HepG2 (cell line): Measurements from ENCODE around the gene HACE1. TPM values are rescaled to one million over a fixed set of nuclear protein-coding genes. Genes with fewer than 3 reads are reported as not detected.

Source experiments
- ATAC-seq: fragments of 200-7000 bp; cut with Tn5 transposase; 3 replicates; pipeline ENCODE4 v1.9.1; 2020; ENCODE audit warnings: mild to moderate bottlenecking, moderate library complexity
- BruUV-seq: library from RNA; stranded (reverse); fragments of 400-500 nt; replicated peaks from 2 replicates; lab custom pipeline; 2021; lab: Mats Ljungman, UMichigan
- CTCF ChIA-PET: fragments of 300-600 bp; formaldehyde crosslinking; extraction: SDS; loops from one replicate; lab custom pipeline; 2021; ENCODE audit warnings: low total read pairs, inconsistent platforms, low intra/inter-chr PET ratio; lab: Yijun Ruan, JAX
- POLR2A ChIA-PET: fragments of 350-600 bp; sonication (Branson Sonifier 250); formaldehyde crosslinking; loops from one replicate; lab custom pipeline; 2020; ENCODE audit warnings: antibody characterized with exemption, inconsistent platforms; lab: Yijun Ruan, JAX
- DNase-seq: peaks from one replicate; pipeline ENCODE4 v3.0.0-alpha.2; 2015; ENCODE audit warnings: low spot score
- FAIRE-seq: peaks from 3 replicates; lab custom pipeline; 2011; peaks lifted over from hg19 to GRCh38; lab: Jason Lieb, UNC
- H2AFZ ChIP-seq: one replicate; pipeline ENCODE4 v1.6.1; 2011; ENCODE audit warnings: low read length, inconsistent platforms
- H3K27ac ChIP-seq: fragments of 300-600 bp; 3 replicates; pipeline ENCODE4 v1.8.0; 2011; ENCODE audit warnings: mixed run types, mild to moderate bottlenecking, mixed read lengths, low read length, inconsistent platforms; ENCODE audit not compliant: insufficient read depth; ENCODE audit errors: extremely low read length
- H3K27me3 ChIP-seq, 2 experiments: fragments of 200-600 bp in 1 of 2; 2 replicates in 1 of 2; 3 replicates in 1 of 2; pipeline versions ENCODE4 v1.6.0 to v1.8.0; 2011; ENCODE audit warnings: low read length in 2 of 2, mild to moderate bottlenecking in 2 of 2, moderate library complexity in 2 of 2, inconsistent platforms in 1 of 2; ENCODE audit not compliant: insufficient read depth in 2 of 2, control insufficient read depth in 1 of 2
- H3K36me3 ChIP-seq, 2 experiments: fragments of 200-600 bp in 1 of 2; replicated peaks in 1 of 2; 2 replicates in 1 of 2; 3 replicates in 1 of 2; pipeline versions ENCODE4 v1.5.1 to v1.8.0; 2011; ENCODE audit warnings: low read length in 2 of 2, inconsistent platforms in 1 of 2; ENCODE audit not compliant: insufficient read depth in 2 of 2, control insufficient read depth in 1 of 2
- H3K4me1 ChIP-seq: 2 replicates; pipeline ENCODE4 v1.5.1; 2012; ENCODE audit warnings: low read length, inconsistent platforms; ENCODE audit not compliant: insufficient read depth
- H3K4me2 ChIP-seq: 2 replicates; pipeline ENCODE4 v1.6.0; 2011; ENCODE audit warnings: low read depth, low read length, inconsistent platforms
- H3K4me3 ChIP-seq, 3 experiments: fragments of 200-600 bp in 1 of 3; sonication (generic), shearing (Covaris generic) in 1 of 3; replicated peaks in 1 of 3; 2 replicates each; pipeline ENCODE4 v1.5.1; 2011 to 2016; ENCODE audit warnings: low read length in 3 of 3, inconsistent platforms in 2 of 3, low read depth in 2 of 3, mild to moderate bottlenecking in 2 of 3, control low read depth in 1 of 3, mixed read lengths in 1 of 3; ENCODE audit not compliant: insufficient read depth in 1 of 3
- H3K79me2 ChIP-seq: one replicate; pipeline ENCODE4 v1.6.1; 2011; ENCODE audit warnings: low read length, inconsistent platforms; ENCODE audit not compliant: insufficient read depth
- H3K9ac ChIP-seq: 2 replicates; pipeline ENCODE4 v1.6.0; 2011; ENCODE audit warnings: mild to moderate bottlenecking, low read depth, low read length, inconsistent platforms; ENCODE audit not compliant: insufficient read depth
- H3K9me3 ChIP-seq: 2 replicates; pipeline ENCODE4 v1.5.1; 2012; ENCODE audit warnings: mild to moderate bottlenecking, low read length
- H4K20me1 ChIP-seq: 2 replicates; pipeline ENCODE4 v1.6.0; 2011; ENCODE audit warnings: inconsistent platforms, mild to moderate bottlenecking, low read length, moderate library complexity; ENCODE audit not compliant: insufficient read depth
- EZH2 ChIP-seq: conservative IDR thresholded peaks from 2 replicates; pipeline ENCODE4 v1.6.1; 2012; ENCODE audit warnings: mild to moderate bottlenecking, low read depth, low read length, moderate library complexity
- HNF1B ChIP-seq: sonication (generic); formaldehyde crosslinking; IDR thresholded peaks from 2 replicates; pipeline ENCODE4 v1.5.1; 2020; ENCODE audit warnings: mild to moderate bottlenecking, moderate library complexity, missing genetic modification reagents
- ISL2 ChIP-seq: sonication (generic); formaldehyde crosslinking; IDR thresholded peaks from 2 replicates; pipeline ENCODE4 v1.5.0; 2020; ENCODE audit warnings: missing genetic modification reagents
- TFDP2 ChIP-seq: sonication (generic); formaldehyde crosslinking; IDR thresholded peaks from 2 replicates; pipeline ENCODE4 v1.4.0; 2020; ENCODE audit warnings: missing genetic modification reagents
- ZNF430 ChIP-seq: sonication (generic); formaldehyde crosslinking; IDR thresholded peaks from 2 replicates; pipeline ENCODE4 v1.9.0; 2021; ENCODE audit warnings: mild to moderate bottlenecking, missing genetic modification reagents
- ZNF891 ChIP-seq: sonication (generic); formaldehyde crosslinking; IDR thresholded peaks from 2 replicates; pipeline ENCODE4 v1.5.0; 2020; ENCODE audit warnings: mild to moderate bottlenecking, missing genetic modification reagents
- WGBS: methylation state at CpG from one replicate; pipeline ENCODE4 v1.1.6; 2017; ENCODE audit warnings: low lambda C conversion rate; 5-methylcytosine and 5-hydroxymethylcytosine counted together
- in situ Hi-C: cut with HindIII; loops from 2 replicates; pipeline ENCODE4 v1.10.0; 2017; ENCODE audit warnings: low pct_unique_long_range_greater_than_20kb; ENCODE audit not compliant: extremely low pct_ligation_motif_present
- intact Hi-C: fragments of 100-400 bp; cut with micrococcal nuclease; formaldehyde crosslinking; loops from one replicate; pipeline ENCODE4 v1.10.0; 2022; ENCODE audit not compliant: unreplicated experiment
- polyA plus RNA-seq, 8 experiments: library from polyadenylated mRNA; depleted of rRNA in 3 of 8; stranded (reverse) in 7 of 8; unstranded in 1 of 8; fragments of >200 nt; fragmentation: Illumina TruSeq in 4 of 8; extraction: Trizol in 4 of 8; gene quantifications; 2 replicates each; pipeline versions ENCODE4 v1.2.1 to v1.2.3, GENCODE V29; 2011 to 2016; ENCODE audit warnings: low read depth in 4 of 8, missing spikeins in 1 of 8, mixed read lengths in 1 of 8; ENCODE audit not compliant: insufficient read depth in 1 of 8
- total RNA-seq, 5 experiments: library from RNA; depleted of rRNA; stranded (reverse); fragments of >200 nt; fragmentation: Illumina TruSeq; extraction: Trizol; gene quantifications; 2 replicates each; pipeline ENCODE4 v1.2.3, GENCODE V29; 2016; ENCODE audit warnings: low read depth in 1 of 5
- TF ChIP-seq, protein P1 (sequence below): sonication (generic); formaldehyde crosslinking; IDR thresholded peaks from 2 replicates; pipeline ENCODE4 v1.4.0; 2020; ENCODE audit warnings: missing genetic modification reagents, borderline replicate concordance
- TF ChIP-seq, protein P2 (sequence below): sonication (generic); formaldehyde crosslinking; IDR thresholded peaks from 2 replicates; pipeline ENCODE4 v1.8.0; 2022; ENCODE audit warnings: mild to moderate bottlenecking, missing genetic modification reagents, borderline replicate concordance
- TF ChIP-seq, protein P3 (sequence below): sonication (generic); formaldehyde crosslinking; IDR thresholded peaks from 2 replicates; pipeline ENCODE4 v1.4.0; 2020; ENCODE audit warnings: missing genetic modification reagents, borderline replicate concordance
- TF ChIP-seq, protein P4 (sequence below): sonication (generic); formaldehyde crosslinking; IDR thresholded peaks from 2 replicates; pipeline ENCODE4 v1.9.0; 2021; ENCODE audit warnings: missing genetic modification reagents, mild to moderate bottlenecking, borderline replicate concordance

Gene HACE1
- total and polyA plus RNA-seq, 2 of the 13 experiments (the other 11 are each of a cell fraction or from before 2014, with no cell fraction given): 8.9 to 11.4 TPM

DNA sequence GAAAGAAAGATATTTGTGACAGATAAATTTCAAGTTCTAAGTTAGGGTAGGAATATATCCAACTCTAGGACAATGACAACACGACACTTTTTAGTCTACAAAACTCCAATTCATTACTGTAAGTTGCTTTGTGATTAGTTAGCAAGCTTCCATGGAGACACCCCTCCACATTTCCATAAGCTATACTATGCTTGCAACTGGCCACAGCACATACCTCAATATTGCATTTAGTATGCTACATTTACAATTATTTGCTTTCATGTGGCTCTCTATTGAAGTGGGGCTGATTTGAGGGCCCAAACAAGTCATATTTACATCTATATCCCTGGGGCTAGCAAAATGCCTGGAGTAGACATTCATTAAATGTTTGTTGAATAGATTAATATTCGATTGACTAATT is 129.3 kb downstream of the HACE1 start:
- in situ Hi-C loops: no loop called here
- no TSS peak for BruUV-seq
- Histone ChIP-seq H3K27me3 (no peaks in the 10 kb centered on the region), H3K36me3 (no peaks in the 10 kb centered on the region), H4K20me1 (no peaks in the 10 kb centered on the region), H3K9me3 (no peaks in the 10 kb centered on the region), H3K79me2 (no peaks in the 10 kb centered on the region), H3K4me3 (no peak overlapping the region), H3K27ac (no peak overlapping the region), H2AFZ (no peak overlapping the region), H3K9ac (no peak overlapping the region), H3K4me2 (no peak overlapping the region), H3K4me1 (no peaks in the 10 kb centered on the region)
- DNase-seq (no peak), ATAC-seq (no peak), FAIRE-seq (no peak)
- POLR2A ChIA-PET: no interaction called here
- 88% methylated on average over 2 of the region's 2 CpGs for WGBS
- CTCF ChIA-PET: no interaction called here
- intact Hi-C loops: no loop called here
- TF ChIP-seq, protein P1, sequence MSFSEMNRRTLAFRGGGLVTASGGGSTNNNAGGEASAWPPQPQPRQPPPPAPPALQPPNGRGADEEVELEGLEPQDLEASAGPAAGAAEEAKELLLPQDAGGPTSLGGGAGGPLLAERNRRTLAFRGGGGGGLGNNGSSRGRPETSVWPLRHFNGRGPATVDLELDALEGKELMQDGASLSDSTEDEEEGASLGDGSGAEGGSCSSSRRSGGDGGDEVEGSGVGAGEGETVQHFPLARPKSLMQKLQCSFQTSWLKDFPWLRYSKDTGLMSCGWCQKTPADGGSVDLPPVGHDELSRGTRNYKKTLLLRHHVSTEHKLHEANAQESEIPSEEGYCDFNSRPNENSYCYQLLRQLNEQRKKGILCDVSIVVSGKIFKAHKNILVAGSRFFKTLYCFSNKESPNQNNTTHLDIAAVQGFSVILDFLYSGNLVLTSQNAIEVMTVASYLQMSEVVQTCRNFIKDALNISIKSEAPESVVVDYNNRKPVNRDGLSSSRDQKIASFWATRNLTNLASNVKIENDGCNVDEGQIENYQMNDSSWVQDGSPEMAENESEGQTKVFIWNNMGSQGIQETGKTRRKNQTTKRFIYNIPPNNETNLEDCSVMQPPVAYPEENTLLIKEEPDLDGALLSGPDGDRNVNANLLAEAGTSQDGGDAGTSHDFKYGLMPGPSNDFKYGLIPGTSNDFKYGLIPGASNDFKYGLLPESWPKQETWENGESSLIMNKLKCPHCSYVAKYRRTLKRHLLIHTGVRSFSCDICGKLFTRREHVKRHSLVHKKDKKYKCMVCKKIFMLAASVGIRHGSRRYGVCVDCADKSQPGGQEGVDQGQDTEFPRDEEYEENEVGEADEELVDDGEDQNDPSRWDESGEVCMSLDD: no peak
- TF ChIP-seq, protein P2, sequence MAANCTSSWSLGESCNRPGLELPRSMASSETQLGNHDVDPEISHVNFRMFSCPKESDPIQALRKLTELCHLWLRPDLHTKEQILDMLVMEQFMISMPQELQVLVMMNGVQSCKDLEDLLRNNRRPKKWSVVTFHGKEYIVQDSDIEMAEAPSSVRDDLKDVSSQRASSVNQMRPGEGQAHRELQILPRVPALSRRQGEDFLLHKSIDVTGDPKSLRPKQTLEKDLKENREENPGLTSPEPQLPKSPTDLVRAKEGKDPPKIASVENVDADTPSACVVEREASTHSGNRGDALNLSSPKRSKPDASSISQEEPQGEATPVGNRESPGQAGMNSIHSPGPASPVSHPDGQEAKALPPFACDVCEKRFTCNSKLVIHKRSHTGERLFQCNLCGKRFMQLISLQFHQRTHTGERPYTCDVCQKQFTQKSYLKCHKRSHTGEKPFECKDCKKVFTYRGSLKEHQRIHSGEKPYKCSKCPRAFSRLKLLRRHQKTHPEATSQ: no peak
- TF ChIP-seq ZNF891 (no peak), ISL2 (CRISPR knock-in tag) (no peak), ZNF430 (CRISPR knock-in tag) (no peak), TFDP2 (no peak), HNF1B (CRISPR knock-in tag) (no peak), EZH2 (no peak)
- TF ChIP-seq, protein P3, sequence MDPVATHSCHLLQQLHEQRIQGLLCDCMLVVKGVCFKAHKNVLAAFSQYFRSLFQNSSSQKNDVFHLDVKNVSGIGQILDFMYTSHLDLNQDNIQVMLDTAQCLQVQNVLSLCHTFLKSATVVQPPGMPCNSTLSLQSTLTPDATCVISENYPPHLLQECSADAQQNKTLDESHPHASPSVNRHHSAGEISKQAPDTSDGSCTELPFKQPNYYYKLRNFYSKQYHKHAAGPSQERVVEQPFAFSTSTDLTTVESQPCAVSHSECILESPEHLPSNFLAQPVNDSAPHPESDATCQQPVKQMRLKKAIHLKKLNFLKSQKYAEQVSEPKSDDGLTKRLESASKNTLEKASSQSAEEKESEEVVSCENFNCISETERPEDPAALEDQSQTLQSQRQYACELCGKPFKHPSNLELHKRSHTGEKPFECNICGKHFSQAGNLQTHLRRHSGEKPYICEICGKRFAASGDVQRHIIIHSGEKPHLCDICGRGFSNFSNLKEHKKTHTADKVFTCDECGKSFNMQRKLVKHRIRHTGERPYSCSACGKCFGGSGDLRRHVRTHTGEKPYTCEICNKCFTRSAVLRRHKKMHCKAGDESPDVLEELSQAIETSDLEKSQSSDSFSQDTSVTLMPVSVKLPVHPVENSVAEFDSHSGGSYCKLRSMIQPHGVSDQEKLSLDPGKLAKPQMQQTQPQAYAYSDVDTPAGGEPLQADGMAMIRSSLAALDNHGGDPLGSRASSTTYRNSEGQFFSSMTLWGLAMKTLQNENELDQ (CRISPR knock-in tag): no peak
- TF ChIP-seq, protein P4, sequence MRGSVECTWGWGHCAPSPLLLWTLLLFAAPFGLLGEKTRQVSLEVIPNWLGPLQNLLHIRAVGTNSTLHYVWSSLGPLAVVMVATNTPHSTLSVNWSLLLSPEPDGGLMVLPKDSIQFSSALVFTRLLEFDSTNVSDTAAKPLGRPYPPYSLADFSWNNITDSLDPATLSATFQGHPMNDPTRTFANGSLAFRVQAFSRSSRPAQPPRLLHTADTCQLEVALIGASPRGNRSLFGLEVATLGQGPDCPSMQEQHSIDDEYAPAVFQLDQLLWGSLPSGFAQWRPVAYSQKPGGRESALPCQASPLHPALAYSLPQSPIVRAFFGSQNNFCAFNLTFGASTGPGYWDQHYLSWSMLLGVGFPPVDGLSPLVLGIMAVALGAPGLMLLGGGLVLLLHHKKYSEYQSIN: no peak
